ENCODE data around the gene PFKL. TPM values are rescaled to one million over a fixed set of nuclear protein-coding genes. Genes with fewer than 3 reads are reported as not detected.

The PFKL gene
- total RNA-seq, 4 donors from 2014 or later: 185 to 288 (median 249) TPM

- H3K36me3 ChIP-seq: no peaks in the 10 kb centered on the region
- 91% methylated on average over 28 of the region's 28 CpGs; no CpG with 5 or more reads in 1 of the 2 donors for WGBS, 2 donors (ENCODE audit: low coverage in 1 of 2)
- no peak overlapping the region for H3K27ac ChIP-seq
- in situ Hi-C loops (cut with MboI; ENCODE audit: low pct_ligation_motif_present in 1 of 4, low pct_unique_long_range_greater_than_20kb in 1 of 4, low sequenced_read_pairs in 3 of 4): loop anchor here in 1 of 4 donors (25.0 kb wide), 1 partner anchor 104 kb away; the partner anchor contains the start of gene DNMT3L
- peaks cover 0 to 5% of the 10 kb centered on the region in 2 donors for H3K9me3 ChIP-seq
- no peak for TF ChIP-seq POLR2A (IDR thresholded peaks at IDR 0.05)
- TF ChIP-seq CTCF (IDR thresholded peaks at IDR 0.05): no peak
- TF ChIP-seq EP300 (IDR thresholded peaks at IDR 0.05; ENCODE audit: low read depth): no peak
- TF ChIP-seq POLR2AphosphoS5 (IDR thresholded peaks at IDR 0.05): no peak
- no peak for DNase-seq
- intact Hi-C loops (cut with DNase I; ENCODE audit: low total_unique reads): no loop called here
- peaks cover 3 to 6% (median 4%) of the 10 kb centered on the region in 4 donors for H3K4me1 ChIP-seq
- H3K4me3 ChIP-seq: no peak overlapping the region
- peaks cover 30% of the 10 kb centered on the region for H3K27me3 ChIP-seq
Measured at GRCh38 chr21:44366586-44367211, 66.8 kb downstream of the PFKL start.

- TF ChIP-seq CTCF (IDR thresholded peaks at IDR 0.05): no peak
- TF ChIP-seq EP300 (IDR thresholded peaks at IDR 0.05; ENCODE audit: low read depth): no peak
- TF ChIP-seq POLR2A (IDR thresholded peaks at IDR 0.05): no peak
- TF ChIP-seq POLR2AphosphoS5 (IDR thresholded peaks at IDR 0.05): no peak
- Histone ChIP-seq H3K9me3 (no peaks in the 10 kb centered on the region), H3K4me3 (no peak overlapping the region), H3K36me3 (no peaks in the 10 kb centered on the region), H3K4me1 (peaks cover 3 to 6% (median 4%) of the 10 kb centered on the region in 4 donors), H3K27ac (no peak overlapping the region), H3K27me3 (peaks cover 32% of the 10 kb centered on the region)
- WGBS, 2 donors (ENCODE audit: low coverage in 1 of 2): 36% methylated on average over 35 of the region's 35 CpGs; no CpG with 5 or more reads in 1 of the 2 donors
- intact Hi-C loops (cut with DNase I; ENCODE audit: low total_unique reads): no loop called here
- DNase-seq: no peak
- in situ Hi-C loops (cut with MboI; ENCODE audit: low pct_ligation_motif_present in 1 of 4, low pct_unique_long_range_greater_than_20kb in 1 of 4, low sequenced_read_pairs in 3 of 4): loop anchor here in 1 of 4 donors (25.0 kb wide), 1 partner anchor 107 kb away; the partner anchor contains the start of gene DNMT3L
Measured at GRCh38 chr21:44368711-44369446, 69.0 kb downstream of the PFKL start.

- H3K4me1 ChIP-seq: peaks cover 3 to 6% (median 4%) of the 10 kb centered on the region in 4 donors
- no peak overlapping the region for H3K27ac ChIP-seq
- 30% methylated on average over 26 of the region's 29 CpGs; no CpG with 5 or more reads in 1 of the 2 donors for WGBS, 2 donors (ENCODE audit: low coverage in 1 of 2)
- intact Hi-C loops (cut with DNase I; ENCODE audit: low total_unique reads) (no loop called here), in situ Hi-C loops (cut with MboI; ENCODE audit: low pct_ligation_motif_present in 1 of 4, low pct_unique_long_range_greater_than_20kb in 1 of 4, low sequenced_read_pairs in 3 of 4) (loop anchor here in 1 of 4 donors (25.0 kb wide), 1 partner anchor 108 kb away; the partner anchor contains the start of gene DNMT3L)
- TF ChIP-seq POLR2A (IDR thresholded peaks at IDR 0.05) (no peak), CTCF (IDR thresholded peaks at IDR 0.05) (no peak), EP300 (IDR thresholded peaks at IDR 0.05; ENCODE audit: low read depth) (no peak), POLR2AphosphoS5 (IDR thresholded peaks at IDR 0.05) (no peak)
- DNase-seq: no peak
- peaks cover 32% of the 10 kb centered on the region for H3K27me3 ChIP-seq
- H3K36me3 ChIP-seq: no peaks in the 10 kb centered on the region
- no peak overlapping the region for H3K4me3 ChIP-seq
- H3K9me3 ChIP-seq: no peaks in the 10 kb centered on the region
Measured at GRCh38 chr21:44370027-44370735, 70.3 kb downstream of the PFKL start.
